Epithelial cell of prostate (primary cell): Measurements from ENCODE around the gene SLC25A33.

Experiments
- DNase-seq: peaks from one replicate; pipeline ENCODE4 v3.0.0-alpha.2; 2011; ENCODE audit warnings: low read depth, low spot score
- H3K27ac ChIP-seq: fragments of 450-650 bp; 2 replicates; pipeline ENCODE4 v1.5.1; 2017; ENCODE audit warnings: mild to moderate bottlenecking

The SLC25A33 gene

DNA sequence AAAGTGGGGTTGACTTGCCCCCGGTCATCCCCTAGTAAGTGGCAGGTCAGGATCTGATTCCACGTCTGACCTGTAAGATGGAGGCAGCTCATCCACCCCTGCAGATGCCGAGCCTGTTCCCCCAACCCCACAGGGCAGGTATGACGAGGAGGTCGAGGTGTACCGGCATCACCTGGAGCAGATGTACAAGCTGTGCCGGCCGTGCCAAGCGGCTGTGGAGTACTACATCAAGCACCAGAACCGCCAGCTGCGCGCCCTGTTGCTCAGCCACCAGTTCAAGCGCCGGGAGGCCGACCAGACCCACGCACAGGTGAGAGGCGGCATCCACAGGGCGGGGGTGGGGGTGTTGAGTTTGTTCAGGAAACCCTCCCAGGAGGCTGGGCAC lies 59.0 kb downstream of the SLC25A33 start:
- DNase-seq, result no peak
- no peak overlapping the region for H3K27ac ChIP-seq

DNA sequence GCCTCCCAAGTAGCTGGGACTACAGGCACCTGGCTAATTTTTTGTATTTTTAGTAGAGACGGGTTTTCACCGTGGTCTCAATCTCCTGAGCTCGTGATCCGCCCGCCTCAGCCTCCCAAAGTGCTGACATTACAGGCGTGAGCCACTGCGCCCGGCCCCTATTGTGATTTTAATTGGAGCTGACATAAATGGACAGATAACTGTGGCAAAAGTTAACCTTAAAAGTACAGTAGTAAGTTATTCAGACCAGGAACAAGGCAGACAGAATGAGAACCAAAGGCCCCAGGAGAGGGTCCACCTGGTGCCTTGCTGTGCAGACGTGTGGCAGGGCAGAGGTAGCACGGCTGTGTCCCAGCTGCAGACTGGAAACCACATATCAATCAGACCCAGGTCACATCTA lies 60.5 kb downstream of the SLC25A33 start:
- H3K27ac ChIP-seq, result no peak overlapping the region
- no peak for DNase-seq

DNA sequence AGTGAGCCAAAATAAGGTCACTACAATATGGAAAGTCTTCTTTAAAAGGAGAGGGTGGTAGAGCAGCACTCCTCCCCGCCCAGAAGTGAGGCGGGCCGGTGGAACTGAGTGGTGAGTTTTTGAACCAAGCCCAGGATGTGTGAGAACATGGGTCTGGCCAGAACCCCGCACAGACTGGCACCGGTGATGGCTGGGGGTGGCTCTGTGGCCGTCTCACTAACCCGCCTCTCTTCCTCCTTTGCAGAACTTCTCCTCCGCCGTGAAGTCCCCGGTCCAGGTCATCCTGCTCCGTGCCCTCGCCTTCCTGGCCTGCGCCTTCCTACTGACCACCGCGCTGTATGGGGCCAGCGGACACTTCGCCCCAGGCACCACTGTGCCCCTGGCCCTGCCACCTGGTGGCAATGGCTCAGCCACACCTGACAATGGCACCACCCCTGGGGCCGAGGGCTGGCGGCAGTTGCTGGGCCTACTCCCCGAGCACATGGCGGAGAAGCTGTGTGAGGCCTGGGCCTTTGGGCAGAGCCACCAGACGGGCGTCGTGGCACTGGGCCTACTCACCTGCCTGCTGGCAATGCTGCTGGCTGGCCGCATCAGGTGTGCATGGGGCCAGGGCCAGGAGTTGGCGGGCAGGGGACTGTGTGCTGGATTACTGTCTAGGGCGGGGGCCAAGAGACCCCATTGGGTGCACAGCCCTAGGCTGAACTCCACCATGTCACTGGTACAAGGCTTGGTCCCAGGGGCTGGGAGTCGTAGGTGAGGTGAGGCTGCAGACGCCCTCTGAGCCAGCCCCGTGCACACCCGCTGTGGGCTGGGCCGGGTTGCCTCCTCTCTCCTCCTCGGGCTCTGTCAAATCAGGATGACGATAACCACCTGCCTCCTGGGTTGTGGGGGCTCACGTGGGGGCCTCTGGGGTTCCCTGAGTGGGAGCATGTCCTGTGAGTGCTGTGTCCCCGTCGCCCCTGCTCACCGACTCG lies 61.9 kb downstream of the SLC25A33 start:
- no peak overlapping the region for H3K27ac ChIP-seq
- DNase-seq, result no peak

DNA sequence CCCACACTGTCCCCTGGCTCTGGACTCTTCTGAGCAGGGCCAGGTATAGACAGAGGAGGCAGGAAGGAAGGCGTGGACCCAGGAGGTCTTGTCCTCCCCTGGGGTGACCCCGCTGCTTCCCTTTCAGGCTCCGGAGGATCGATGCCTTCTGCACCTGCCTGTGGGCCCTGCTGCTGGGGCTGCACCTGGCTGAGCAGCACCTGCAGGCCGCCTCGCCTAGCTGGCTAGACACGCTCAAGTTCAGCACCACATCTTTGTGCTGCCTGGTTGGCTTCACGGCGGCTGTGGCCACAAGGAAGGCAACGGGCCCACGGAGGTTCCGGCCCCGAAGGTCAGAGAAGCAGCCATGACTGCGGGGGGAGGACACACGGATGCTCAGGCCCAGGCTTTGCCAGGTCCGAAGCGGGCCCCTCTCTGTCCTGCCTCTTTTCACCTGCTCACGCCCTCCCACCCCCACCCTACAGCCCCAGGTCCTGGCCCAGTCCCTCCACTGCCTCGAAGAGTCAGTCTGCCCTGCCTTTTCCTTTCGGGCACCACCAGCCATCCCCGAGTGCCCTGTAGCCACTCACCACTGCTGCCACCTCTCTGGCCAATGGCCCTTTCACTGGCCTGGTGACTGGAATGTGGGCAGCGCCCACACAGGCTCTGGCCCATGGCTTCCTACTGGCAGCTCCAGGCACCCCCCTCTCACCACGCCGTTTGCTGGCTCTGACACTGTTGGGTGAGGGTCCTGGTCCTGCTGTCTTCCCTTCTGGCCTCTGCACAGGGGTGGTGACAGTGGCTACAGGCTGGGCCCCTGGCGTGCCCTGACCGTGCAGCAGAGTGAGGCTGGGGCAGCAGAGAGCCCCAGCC lies 62.9 kb downstream of the SLC25A33 start:
- no peak overlapping the region for H3K27ac ChIP-seq
- DNase-seq, result no peak

DNA sequence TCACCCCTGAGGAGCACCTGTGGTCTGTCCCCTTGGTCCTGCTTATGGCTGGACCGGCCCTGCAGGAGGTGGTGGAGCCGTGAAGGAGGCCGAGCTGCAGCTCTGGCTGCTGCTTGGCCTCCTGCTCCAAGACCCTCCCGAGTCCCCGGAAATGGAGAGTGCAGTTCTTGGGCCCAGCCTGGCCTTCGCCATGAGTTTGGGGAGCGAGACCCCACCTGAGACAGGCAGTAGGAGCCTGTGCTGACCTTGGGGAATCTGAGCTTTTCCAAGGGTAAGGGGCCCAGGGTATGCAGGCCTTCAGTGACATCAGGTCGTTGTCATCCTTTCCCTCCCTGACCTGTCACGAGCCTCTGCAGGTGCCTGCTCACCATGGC lies 63.5 kb downstream of the SLC25A33 start:
- no peak for DNase-seq
- no peak overlapping the region for H3K27ac ChIP-seq

DNA sequence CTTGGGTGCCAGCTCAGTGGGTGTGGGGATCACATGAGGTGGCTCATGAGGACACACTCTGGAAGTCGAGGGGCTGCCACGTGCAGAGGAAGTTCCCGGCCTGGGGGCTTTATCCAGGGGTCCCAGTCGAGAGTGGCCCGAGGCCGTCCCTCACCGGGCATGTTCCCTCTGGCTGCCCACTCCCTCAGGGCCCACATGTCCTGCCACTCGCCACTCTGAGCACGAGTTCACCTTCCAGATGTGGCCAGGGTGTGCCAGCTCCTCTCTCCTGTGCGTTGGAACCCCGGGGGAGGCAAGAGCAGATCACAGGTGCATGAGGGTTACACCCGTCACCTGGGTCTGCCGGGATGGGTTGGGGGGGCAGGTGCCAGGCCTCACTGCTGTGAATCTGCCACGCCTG lies 64.0 kb downstream of the SLC25A33 start:
- no peak overlapping the region for H3K27ac ChIP-seq

DNA sequence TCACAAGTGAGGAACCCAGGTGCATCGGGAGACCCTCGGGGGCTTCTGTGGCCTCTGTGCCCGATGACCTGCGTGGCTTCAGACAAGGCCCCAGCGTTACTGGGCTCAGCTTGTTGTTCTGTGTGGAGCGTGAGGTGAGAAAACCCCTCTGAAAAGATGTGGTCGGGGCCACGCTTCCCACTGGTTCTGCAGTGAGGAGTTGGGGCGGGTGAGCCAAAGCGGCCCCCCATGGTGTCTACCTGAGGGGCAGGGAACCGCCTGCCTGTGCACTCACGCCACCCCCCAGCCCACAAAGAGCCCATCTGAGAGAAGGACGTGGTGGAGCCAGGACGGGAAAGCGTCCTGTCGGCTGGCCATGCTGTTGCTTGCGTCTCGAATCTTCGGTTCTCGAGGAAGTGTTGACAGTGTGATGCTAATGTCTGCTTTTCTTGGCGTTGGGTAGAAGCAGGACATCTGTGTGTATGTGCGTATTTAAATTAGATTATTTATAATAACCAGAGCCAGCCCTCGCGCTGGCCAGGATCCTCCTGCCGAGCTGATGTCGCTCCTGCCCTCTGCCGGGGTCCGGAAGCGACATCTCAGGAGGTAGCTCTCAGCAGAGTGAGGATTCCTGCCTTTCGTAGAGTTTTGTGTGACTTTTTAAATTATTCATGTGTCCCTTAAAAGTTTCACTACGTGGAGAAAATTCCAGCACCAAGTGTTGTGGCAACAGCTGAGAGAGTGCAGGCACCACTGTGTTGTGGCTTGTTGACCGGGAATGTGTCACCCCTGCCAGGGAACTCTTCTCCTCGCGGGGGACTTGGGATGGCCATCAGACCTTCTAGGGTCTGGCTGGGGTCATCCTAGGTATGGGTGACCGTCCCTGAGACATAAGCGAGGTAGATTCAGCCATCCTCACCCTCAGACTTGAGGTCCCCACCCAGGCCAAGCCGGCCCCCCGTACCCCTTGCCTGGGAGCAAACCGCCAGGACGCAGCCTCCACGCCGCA lies 64.8 kb downstream of the SLC25A33 start:
- DNase-seq, result no peak
- H3K27ac ChIP-seq, result no peak overlapping the region

More for the DNA sequence above, 64.0 kb downstream of the SLC25A33 start:
- DNase-seq, result no peak

DNA sequence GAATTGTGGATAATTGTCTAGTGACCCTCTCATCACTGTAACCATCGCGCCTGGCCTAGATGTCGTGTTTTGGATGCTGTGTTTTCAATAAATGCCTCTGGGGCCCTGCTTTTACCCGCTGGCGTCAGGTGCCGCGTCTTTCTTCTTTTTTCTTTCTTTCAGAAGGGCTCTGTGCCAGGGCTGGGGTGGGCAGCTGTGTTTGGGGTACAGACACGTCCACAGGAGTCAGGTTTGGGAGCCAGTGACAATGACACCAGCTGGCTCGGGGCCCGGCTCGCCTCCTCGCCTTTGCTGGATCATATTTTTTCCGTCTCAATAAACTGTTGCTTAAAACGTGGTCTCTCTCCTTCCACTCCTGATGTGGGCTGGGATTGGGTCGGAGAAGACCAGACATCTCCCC lies 65.6 kb downstream of the SLC25A33 start:
- no peak overlapping the region for H3K27ac ChIP-seq
- no peak for DNase-seq

DNA sequence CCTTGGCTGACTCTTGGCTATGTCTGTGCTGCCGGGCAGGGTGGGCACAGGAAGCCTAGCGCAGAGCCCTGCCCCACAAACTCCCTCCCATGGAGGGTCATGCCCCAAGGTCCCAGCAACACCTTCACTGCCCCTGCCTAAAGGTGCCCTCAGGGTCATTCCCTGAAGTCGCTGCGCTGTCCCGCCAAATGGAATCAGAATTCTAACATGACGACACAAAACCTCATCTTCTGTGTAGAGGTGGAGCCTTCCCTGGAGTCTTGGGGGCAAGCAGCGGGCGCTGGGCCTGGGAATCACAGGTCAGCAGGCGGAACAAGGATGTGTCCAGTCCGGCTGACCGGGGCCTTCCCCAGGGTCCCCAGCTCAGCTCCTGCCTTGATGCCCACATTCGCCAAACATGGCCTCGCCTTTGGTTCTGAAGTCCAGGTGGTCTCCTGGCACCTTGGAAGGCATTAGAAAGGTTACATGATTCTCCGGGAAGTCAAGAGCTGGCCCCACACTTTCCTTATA lies 66.7 kb downstream of the SLC25A33 start:
- H3K27ac ChIP-seq, result no peak overlapping the region
- no peak for DNase-seq

DNA sequence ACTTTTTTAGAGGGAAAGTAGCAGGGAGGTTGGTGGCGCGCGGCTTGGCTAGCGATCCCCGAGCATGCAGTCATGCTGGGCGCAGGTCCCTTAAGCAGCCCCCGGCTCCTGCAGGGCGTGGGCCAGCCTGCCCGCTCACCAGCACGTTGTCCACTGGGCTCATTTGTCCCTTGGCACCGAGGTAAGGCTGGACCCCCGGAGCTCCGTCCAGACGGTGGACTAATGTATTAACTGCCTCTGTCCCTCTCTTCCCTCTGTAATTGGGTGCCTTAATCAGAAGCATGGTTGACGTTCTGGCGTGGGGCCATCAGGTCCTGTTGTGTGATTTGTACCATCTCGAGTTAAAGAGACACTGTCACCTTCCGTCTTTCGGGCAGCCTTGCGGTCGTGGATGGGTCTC lies 67.2 kb downstream of the SLC25A33 start:
- DNase-seq, result no peak
- no peak overlapping the region for H3K27ac ChIP-seq

DNA sequence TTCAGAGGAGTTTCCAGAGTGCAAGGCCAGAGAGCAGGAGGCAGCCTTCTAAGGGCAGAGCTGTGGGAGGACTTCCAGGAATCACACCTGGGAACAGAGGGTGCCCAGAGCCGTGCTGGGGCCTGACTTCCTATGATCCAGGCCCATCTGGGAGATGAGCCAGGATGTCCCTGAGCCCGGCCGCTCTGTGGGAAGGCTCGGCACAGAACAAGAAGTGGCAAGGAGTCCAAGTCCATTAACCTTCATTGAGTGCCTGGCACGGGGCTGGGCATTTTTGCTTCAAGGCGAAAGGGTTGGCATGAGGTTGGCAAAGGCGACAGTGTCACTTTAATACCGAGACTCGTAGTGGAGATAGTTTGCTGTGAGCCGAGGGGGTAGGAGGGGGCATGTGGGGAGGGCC lies 67.7 kb downstream of the SLC25A33 start:
- H3K27ac ChIP-seq, result no peak overlapping the region
- no peak for DNase-seq

DNA sequence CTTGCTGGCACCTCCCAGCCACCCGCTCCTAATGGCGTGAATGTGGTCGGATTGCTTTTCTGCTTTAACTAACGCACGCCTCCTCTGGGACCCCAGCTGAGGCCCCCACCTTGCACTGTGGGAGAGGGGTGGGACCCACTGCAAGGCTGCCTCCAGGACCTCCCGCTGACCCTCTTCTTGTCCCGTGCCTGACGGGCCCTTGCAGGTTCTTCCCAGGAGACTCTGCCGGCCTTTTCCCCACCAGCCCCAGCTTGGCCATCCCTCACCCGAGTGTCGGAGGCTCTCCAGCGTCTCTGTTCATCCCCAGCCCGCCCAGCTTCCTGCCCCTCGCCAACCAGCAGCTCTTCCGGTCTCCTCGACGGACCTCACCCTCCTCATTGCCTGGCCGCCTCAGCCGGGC lies 68.1 kb downstream of the SLC25A33 start:
- DNase-seq, result no peak
- no peak overlapping the region for H3K27ac ChIP-seq

DNA sequence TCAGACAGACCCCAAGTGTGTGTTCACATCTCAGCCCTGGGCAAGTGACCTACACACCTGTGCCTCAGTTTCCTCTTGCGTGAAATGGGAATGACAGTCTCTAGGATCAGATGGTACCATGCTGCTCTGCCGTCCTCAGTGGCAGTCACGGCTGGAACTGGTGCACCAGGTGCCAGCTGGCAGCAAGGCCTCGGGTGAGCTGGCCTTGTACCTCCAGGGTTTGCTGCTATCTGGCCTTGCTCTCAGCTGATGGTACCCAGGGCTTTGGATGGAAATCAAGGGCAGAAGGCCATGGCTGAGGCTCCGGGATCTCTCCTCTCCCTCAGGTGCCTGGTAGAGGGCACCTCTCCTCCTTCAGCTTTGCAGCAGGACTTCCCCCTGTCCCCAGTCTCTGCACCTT lies 70.7 kb downstream of the SLC25A33 start:
- H3K27ac ChIP-seq, result no peak overlapping the region
- DNase-seq, result no peak

DNA sequence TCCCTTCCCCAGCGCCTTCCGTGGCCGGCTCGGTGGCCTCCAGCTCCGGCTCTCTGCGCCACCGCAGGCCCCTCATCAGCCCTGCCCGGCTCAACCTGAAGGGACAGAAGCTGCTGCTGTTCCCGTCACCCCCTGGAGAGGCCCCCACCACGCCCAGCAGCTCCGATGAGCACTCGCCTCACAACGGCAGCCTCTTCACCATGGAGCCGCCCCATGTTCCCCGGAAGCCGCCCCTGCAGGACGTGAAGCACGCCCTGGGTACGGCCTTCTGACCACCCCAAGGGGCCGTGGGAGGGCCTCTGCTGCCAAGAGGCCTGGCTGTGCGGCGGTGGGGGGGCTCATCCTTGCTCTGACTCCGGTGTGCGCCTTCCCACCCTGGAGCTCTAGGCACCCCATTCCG lies 71.3 kb downstream of the SLC25A33 start:
- no peak for DNase-seq
- no peak overlapping the region for H3K27ac ChIP-seq

DNA sequence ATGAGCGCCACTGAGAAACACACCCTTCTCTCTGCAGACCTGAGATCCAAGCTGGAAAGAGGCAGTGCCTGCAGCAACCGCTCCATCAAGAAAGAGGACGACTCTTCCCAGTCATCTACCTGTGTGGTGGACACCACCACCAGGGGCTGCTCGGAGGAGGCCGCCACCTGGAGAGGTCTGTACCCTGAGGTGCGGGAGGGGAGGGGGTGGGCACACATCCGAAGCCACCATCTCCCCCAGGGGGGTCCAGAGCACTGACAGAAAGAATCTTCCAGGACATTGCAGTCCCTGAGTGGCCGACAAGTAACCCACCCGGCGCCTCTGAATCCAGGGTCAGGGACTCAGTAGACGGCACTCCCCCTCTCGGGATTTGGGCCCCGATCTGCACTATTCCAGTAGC lies 72.5 kb downstream of the SLC25A33 start:
- no peak overlapping the region for H3K27ac ChIP-seq
- no peak for DNase-seq

DNA sequence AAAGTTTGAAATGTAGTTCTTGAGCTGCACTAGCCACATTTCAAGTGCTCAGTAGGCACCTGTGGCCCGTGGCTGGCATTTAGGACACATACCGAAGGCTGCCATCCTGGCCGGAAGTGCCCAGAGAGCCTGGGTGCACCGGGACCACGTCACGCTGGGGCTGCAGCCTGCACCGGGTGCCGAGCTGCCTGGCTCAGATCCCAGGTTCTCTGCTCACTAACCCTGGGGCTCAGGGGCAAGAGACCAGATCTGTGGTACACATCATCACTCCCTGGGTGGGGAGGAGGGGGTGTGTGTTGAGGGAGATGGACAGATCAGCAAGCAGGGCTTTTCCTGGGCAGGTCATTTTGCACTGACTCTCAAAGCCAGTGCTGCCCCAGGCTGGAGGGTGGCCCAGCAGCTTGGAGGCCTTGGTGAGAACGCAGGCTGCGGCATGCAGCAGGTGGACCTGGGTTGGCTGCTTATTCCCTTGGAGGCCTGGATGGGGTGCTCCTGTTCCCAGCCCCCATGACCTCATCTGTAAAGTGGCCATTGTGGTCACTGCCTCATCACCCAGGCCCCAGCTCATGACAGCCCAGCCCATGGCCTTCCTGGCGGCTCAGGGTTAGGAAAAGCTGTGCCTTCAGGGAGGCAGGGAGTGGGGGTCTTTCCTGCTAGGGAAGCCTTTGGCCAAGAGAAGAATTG lies 73.0 kb downstream of the SLC25A33 start:
- no peak for DNase-seq
- H3K27ac ChIP-seq, result no peak overlapping the region

DNA sequence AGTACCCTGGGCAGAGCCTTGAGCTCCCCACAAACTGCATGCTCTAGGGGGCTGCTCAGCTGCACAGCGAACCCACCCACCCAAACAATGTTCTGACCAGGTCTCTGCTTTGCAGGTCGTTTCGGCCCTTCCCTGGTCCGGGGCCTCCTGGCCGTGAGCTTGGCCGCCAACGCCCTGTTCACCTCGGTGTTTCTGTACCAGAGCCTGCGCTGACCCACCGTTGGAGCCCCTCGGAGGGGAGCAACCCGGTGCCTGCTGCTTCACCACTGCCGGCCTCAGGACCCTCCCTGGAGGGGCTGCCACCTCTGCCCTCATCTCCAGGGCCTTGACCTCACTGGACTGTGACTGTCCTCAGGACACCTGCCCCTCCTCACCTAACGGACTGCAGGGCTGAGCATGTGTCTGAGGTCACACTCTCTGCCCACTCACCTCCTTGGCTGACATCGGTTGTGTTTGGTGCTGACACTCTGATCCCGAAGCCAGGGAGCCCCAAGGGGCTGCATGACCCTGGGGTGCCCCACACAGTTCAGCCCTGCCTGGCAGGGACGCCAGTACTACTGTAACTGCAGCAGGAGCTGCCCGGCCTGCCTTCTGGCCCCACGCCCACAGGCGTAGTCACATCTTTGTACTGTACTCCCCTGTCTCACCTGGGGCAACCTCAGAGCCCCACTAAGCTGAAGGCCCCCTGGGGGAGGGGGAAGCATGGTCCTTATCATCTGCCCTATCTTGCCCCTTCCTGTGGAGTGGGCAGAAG lies 73.8 kb downstream of the SLC25A33 start:
- no peak overlapping the region for H3K27ac ChIP-seq
- DNase-seq, result no peak

DNA sequence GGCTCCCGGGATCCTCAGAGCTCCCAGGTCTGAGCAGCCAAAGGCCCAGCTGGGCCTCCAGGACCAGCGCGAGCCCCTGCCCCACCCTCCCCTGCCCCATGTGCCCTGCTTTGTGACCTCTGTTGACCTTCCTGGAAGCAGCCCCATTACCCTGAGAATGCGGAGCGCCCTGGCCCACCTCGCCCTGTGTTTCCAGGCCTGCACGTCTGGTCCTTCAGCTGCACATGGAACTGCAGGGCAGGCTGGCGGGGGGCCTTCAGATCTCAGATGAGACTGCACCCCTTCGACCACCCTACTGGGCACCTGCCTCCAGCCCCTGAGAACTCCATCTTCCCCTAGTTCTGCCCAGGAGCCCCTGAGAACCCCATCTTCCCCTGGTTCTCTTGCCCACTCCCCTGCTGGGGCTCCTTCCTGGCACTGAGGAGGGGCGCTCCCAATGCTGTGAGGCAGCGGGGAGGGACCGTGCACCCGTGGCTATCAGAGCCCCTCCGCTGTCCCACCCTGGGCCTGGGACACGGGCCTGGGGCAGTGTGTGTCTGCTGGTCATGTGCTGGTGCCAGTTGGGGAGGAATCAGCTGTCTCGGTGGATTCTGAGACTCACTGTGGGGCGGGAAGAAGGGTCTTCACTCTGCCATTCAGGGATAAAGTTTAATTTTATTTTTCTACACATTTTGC lies 74.5 kb downstream of the SLC25A33 start:
- H3K27ac ChIP-seq, result no peak overlapping the region

More for the DNA sequence above, 74.5 kb downstream of the SLC25A33 start:
- no peak for DNase-seq
